BE2C (cell line): ENCODE results near the gene UBALD1.

Source experiments
- DNase-seq: peaks from one replicate; pipeline ENCODE4 v3.0.0-alpha.2; 2020
- H3K27me3 ChIP-seq: fragments of 250-450 bp; sonication (Bioruptor Pico); 2 replicates; pipeline ENCODE4 v1.5.1; 2020; ENCODE audit warnings: mild to moderate bottlenecking
- H3K36me3 ChIP-seq: fragments of 250-450 bp; sonication (Bioruptor Pico); 2 replicates; pipeline ENCODE4 v1.5.1; 2020; ENCODE audit warnings: mild to moderate bottlenecking
- H3K4me1 ChIP-seq: fragments of 250-450 bp; sonication (Bioruptor Pico); 2 replicates; pipeline ENCODE4 v1.5.1; 2020
- H3K4me3 ChIP-seq: 2 replicates; pipeline ENCODE4 v1.5.1; 2011; ENCODE audit warnings: low read depth, low read length
- H3K9me3 ChIP-seq: fragments of 250-450 bp; sonication (Bioruptor Pico); 2 replicates; pipeline ENCODE4 v1.5.1; 2020
- TF ChIP-seq, protein P1 (sequence below): IDR thresholded peaks from 2 replicates; pipeline ENCODE4 v1.5.1; 2012; ENCODE audit warnings: mild to moderate bottlenecking, low read depth, low read length

The UBALD1 gene

DNA sequence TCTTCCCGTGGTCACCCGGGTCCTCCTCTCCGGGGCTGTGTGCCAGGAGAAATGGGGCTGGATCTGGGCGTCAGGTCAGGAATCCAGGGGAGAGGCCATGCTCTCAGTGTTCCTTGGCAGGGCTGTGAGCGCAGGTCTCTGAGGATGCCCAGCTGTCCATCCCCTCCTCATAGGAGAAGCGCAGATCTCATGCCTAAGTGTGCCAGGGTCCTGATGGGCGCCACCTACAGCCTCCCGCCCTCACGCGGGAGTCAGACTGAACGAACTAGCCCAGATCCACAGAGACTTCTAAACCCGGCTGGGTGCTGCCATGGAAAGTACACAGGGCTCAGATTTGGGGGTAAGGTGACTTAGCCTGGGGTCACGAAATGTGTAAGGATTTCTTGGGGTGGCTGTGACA lies 34.2 kb upstream of the UBALD1 start:
- TF ChIP-seq, protein P1, sequence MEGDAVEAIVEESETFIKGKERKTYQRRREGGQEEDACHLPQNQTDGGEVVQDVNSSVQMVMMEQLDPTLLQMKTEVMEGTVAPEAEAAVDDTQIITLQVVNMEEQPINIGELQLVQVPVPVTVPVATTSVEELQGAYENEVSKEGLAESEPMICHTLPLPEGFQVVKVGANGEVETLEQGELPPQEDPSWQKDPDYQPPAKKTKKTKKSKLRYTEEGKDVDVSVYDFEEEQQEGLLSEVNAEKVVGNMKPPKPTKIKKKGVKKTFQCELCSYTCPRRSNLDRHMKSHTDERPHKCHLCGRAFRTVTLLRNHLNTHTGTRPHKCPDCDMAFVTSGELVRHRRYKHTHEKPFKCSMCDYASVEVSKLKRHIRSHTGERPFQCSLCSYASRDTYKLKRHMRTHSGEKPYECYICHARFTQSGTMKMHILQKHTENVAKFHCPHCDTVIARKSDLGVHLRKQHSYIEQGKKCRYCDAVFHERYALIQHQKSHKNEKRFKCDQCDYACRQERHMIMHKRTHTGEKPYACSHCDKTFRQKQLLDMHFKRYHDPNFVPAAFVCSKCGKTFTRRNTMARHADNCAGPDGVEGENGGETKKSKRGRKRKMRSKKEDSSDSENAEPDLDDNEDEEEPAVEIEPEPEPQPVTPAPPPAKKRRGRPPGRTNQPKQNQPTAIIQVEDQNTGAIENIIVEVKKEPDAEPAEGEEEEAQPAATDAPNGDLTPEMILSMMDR = no peak
- H3K9me3 ChIP-seq = no peaks in the 10 kb centered on the region
- DNase-seq = no peak
- no peaks in the 10 kb centered on the region for H3K4me1 ChIP-seq
- H3K4me3 ChIP-seq = no peak overlapping the region
- H3K27me3 ChIP-seq = no peaks in the 10 kb centered on the region
- peaks cover 17% of the 10 kb centered on the region for H3K36me3 ChIP-seq

DNA sequence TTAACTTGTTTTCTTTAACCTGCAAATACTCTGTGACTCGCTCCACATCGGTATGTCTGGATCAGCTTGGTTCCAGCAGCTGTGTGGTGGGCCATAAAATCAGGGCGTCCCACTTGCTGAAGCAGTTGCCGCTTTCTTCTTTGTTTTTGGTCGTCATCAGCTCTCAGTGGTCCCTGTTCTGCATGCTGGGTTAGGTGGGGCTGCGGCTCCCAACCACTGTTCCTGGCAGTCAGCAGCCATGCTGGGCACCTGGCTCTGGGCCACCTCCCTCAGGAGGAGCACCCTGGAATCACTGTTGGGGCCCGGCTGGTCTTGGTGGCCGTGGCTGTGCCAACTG lies 32.9 kb upstream of the UBALD1 start:
- TF ChIP-seq, protein P1 = no peak
- no peak for DNase-seq
- Histone ChIP-seq H3K4me1 (no peaks in the 10 kb centered on the region), H3K9me3 (no peaks in the 10 kb centered on the region), H3K4me3 (no peak overlapping the region), H3K36me3 (peaks cover 17% of the 10 kb centered on the region), H3K27me3 (no peaks in the 10 kb centered on the region)

DNA sequence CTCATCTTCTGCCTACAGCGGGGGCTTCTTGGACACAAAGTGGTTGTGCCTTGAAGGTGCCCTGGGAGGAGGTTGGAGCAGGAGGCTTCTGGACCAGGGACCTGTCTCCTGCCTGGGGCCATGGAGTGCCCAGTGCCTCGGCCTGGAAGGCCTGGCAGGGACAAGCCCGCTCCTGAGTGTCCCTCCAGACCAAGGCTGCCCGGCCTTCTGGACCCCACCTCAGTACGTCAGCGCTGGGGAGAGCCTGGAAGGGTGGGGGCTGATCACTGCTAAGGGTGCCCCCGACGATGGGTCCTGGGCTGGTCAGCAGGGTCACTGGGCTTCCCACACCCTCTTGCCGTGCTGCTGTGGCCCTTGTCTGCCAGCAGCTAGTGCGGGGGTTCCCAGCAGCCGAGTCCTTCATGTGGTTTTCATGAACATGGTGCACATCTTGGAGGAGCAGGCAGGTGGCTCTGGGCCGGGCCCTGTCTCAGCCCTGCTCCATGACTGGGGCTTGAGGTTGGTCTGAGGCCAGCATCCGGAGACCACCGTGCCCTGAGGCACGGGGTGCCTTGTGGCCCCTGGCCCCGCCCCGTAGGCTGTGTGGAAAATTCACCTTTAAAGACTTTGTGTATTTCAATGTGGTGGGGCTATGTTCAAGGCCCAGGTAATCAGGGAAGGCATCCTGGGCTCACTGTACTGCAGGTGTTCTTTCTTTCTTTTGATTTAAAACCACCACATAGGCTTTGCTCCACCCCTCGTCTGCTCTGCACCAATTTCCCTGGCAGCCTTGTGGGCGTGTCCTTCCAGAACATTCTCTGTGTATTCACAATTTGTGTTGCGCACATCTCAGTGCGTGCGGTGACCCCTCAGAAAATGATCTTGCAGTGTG lies 32.3 kb upstream of the UBALD1 start:
- Histone ChIP-seq H3K4me3 (no peak overlapping the region), H3K36me3 (peaks cover 11% of the 10 kb centered on the region), H3K9me3 (no peaks in the 10 kb centered on the region), H3K4me1 (no peaks in the 10 kb centered on the region), H3K27me3 (no peaks in the 10 kb centered on the region)
- TF ChIP-seq, protein P1 = no peak
- DNase-seq = no peak

DNA sequence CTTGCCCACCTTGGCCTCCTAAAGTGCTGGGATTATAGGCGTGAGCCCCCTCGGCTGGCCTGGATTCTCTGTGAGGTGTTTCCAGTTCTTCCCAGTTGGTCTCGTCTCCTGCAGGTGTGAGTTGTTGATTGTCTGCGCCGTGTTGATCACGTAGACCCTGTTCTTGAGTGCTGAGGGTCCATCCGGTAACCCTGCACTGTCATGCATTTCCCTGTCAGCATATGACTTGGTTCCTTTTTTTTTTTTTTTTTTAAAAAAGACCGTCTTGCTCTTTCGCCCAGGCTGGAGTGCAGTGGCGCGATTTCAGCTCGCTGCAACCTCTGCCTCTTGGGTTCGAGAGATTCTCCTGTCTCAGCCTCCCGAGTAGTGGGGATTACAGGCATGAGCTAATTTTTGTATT lies 27.2 kb upstream of the UBALD1 start:
- Histone ChIP-seq H3K9me3 (no peaks in the 10 kb centered on the region), H3K36me3 (peaks cover 4% of the 10 kb centered on the region; the same call in 1 of the 2 replicates), H3K27me3 (no peaks in the 10 kb centered on the region), H3K4me3 (no peak overlapping the region), H3K4me1 (no peaks in the 10 kb centered on the region)
- DNase-seq = no peak
- TF ChIP-seq, protein P1 = no peak

DNA sequence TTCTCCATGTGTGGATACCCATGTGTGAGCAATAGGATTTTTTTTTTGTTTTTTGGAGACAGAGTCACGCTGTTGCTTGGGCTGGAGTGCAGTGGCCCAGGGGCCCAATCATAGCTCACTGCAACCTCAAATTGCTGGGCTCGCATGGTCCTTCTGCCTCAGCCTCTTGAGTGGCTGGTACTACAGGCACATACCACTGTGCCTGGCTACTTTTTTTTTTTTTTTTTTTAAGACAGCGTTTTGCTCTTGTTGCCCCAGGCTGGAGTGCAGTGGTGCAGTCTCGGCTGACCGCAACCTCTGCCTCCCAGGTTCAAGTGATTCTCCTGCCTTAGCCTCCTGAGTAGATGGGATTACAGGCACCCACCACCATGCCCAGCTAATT lies 26.6 kb upstream of the UBALD1 start:
- H3K4me1 ChIP-seq = no peaks in the 10 kb centered on the region
- peaks cover 4% of the 10 kb centered on the region; the same call in 1 of the 2 replicates for H3K36me3 ChIP-seq
- no peaks in the 10 kb centered on the region for H3K27me3 ChIP-seq
- no peak for DNase-seq
- no peak overlapping the region for H3K4me3 ChIP-seq
- no peaks in the 10 kb centered on the region for H3K9me3 ChIP-seq
- TF ChIP-seq, protein P1 = no peak

DNA sequence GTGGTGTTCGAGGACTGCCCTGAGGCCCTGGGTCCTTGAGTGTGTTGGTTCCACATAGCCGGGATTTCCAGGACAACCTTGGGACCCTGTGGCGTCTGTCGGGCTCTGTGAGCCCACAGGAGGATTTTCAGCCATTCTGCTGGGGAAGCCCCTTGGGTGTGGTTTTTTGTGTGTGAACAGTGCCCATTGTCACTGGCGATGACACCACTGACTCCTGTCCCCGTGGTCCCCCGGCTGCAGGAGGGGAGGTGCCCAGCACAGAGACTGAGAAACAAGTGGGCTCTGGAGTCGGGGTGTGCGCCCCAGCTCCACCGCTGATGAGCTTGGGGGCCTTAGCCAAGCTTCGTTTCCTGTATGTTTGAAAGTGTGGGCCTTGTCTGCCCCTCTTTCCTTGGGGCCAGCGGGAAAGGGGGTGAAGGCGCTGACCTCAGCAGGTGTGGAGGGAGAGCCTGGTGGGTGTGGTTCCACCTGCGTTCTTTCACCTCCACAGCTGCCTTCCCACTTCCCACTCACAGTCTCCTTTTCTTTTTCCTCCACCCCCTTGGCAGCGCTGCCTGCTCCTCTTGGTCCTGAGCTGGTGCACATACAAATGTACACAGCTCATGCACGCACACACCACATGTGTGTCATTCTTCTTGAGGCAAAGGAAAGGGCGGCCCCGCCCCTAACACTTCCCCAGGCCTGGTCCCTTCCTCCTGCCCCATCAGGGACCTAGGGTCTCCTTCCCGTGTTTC lies 26.1 kb upstream of the UBALD1 start:
- no peaks in the 10 kb centered on the region for H3K9me3 ChIP-seq
- no peak overlapping the region for H3K4me3 ChIP-seq
- H3K4me1 ChIP-seq = no peaks in the 10 kb centered on the region
- peaks cover 6% of the 10 kb centered on the region; the same call in 1 of the 2 replicates for H3K36me3 ChIP-seq
- no peaks in the 10 kb centered on the region for H3K27me3 ChIP-seq
- TF ChIP-seq, protein P1 = no peak
- DNase-seq = no peak
